GM23338 (cell line): ENCODE data around the gene NR5A2. TPM values are rescaled to one million over a fixed set of nuclear protein-coding genes. Genes with fewer than 3 reads are reported as not detected.

ENCODE experiments used
- ATAC-seq: fragments of 200-7000 bp; cut with Tn5 transposase; 3 replicates; pipeline ENCODE4 v1.9.1; 2020
- DNase-seq: peaks from one replicate; pipeline ENCODE4 v3.0.0-alpha.2; 2015; ENCODE audit warnings: low spot score
- H2AFZ ChIP-seq: fragments of 200-600 bp; sonication (generic); 2 replicates; pipeline ENCODE4 v1.8.0; 2016; ENCODE audit warnings: antibody characterized with exemption, mild to moderate bottlenecking, moderate library complexity
- H3F3A ChIP-seq: fragments of 200-600 bp; sonication (generic); replicated peaks from 2 replicates; pipeline ENCODE4 v1.8.0; 2017; ENCODE audit warnings: antibody characterized with exemption, mixed run types, low read depth
- H3K27ac ChIP-seq: fragments of 200-600 bp; sonication (generic); 2 replicates; pipeline ENCODE4 v1.6.1; 2016; ENCODE audit warnings: low read depth
- H3K27me3 ChIP-seq: fragments of 200-600 bp; sonication (generic); 2 replicates; pipeline ENCODE4 v1.8.0; 2016; ENCODE audit warnings: mild to moderate bottlenecking, mixed run types, moderate library complexity; ENCODE audit not compliant: insufficient read depth
- H3K36me3 ChIP-seq: fragments of 200-600 bp; sonication (generic); 2 replicates; pipeline ENCODE4 v1.8.0; 2016; ENCODE audit warnings: mild to moderate bottlenecking; ENCODE audit not compliant: insufficient read depth
- H3K4me1 ChIP-seq: fragments of 200-600 bp; sonication (generic); 2 replicates; pipeline ENCODE4 v1.8.0; 2016; ENCODE audit warnings: mild to moderate bottlenecking, moderate library complexity; ENCODE audit not compliant: insufficient read depth
- H3K4me2 ChIP-seq: fragments of 200-600 bp; sonication (generic); 2 replicates; pipeline ENCODE4 v1.7.1; 2017; ENCODE audit warnings: mixed run types
- H3K4me3 ChIP-seq: fragments of 200-600 bp; sonication (generic); 2 replicates; pipeline ENCODE4 v1.6.1; 2016; ENCODE audit warnings: mixed run types
- H3K79me2 ChIP-seq: fragments of 200-600 bp; sonication (generic); replicated peaks from 2 replicates; pipeline ENCODE4 v1.8.0; 2017; ENCODE audit warnings: mild to moderate bottlenecking; ENCODE audit not compliant: insufficient read depth
- H3K9me2 ChIP-seq: fragments of 200-600 bp; sonication (generic); 2 replicates; pipeline ENCODE4 v1.8.0; 2017; ENCODE audit not compliant: insufficient read depth
- H4K20me1 ChIP-seq: fragments of 200-600 bp; sonication (generic); replicated peaks from 2 replicates; pipeline ENCODE4 v1.8.0; 2017; ENCODE audit warnings: mild to moderate bottlenecking; ENCODE audit not compliant: insufficient read depth
- H3K27ac Mint-ChIP-seq: 2 replicates; pipeline ENCODE4 v1.8.0; 2020; ENCODE audit warnings: inconsistent platforms, mild to moderate bottlenecking, moderate library complexity, mixed read lengths
- H3K27me3 Mint-ChIP-seq: 3 replicates; pipeline ENCODE4 v1.8.0; 2022; ENCODE audit warnings: low read depth, mild to moderate bottlenecking, moderate library complexity, mixed read lengths, inconsistent platforms; ENCODE audit not compliant: insufficient read depth, poor library complexity
- H3K36me3 Mint-ChIP-seq: 3 replicates; pipeline ENCODE4 v1.8.0; 2021; ENCODE audit warnings: low read depth, mild to moderate bottlenecking, inconsistent platforms, moderate library complexity, mixed read lengths
- H3K4me1 Mint-ChIP-seq: 3 replicates; pipeline ENCODE4 v1.8.0; 2020; ENCODE audit warnings: mild to moderate bottlenecking, inconsistent platforms, mixed read lengths
- H3K4me3 Mint-ChIP-seq: 3 replicates; pipeline ENCODE4 v1.8.0; 2021; ENCODE audit warnings: moderate library complexity, mild to moderate bottlenecking, inconsistent platforms, mixed read lengths
- H3K9me3 Mint-ChIP-seq: 3 replicates; pipeline ENCODE4 v1.8.0; 2020; ENCODE audit warnings: moderate library complexity, mild to moderate bottlenecking, inconsistent platforms, mixed read lengths
- NANOG ChIP-seq: IDR thresholded peaks from 2 replicates; pipeline ENCODE4 v1.6.1; 2016; ENCODE audit warnings: antibody characterized with exemption, borderline replicate concordance
- POLR2AphosphoS5 ChIP-seq: IDR thresholded peaks from 2 replicates; pipeline ENCODE4 v1.6.1; 2016; ENCODE audit warnings: antibody characterized with exemption, low read depth
- ZNF462 ChIP-seq: fragments of 250-450 bp; sonication (Bioruptor Pico); IDR thresholded peaks from 2 replicates; pipeline ENCODE4 v1.5.0; 2020; ENCODE audit warnings: mild to moderate bottlenecking, moderate library complexity
- polyA plus RNA-seq: library from polyadenylated mRNA; unstranded; fragments of >200 nt; fragmentation: Nextera tagmentation; extraction: Ambion mirVana; gene quantifications from 2 replicates; pipeline ENCODE4 v1.2.1, GENCODE V29; 2016
- total RNA-seq: library from RNA; depleted of rRNA; stranded (reverse); fragments of >200 nt; shearing (Covaris generic); gene quantifications from 2 replicates; pipeline ENCODE4 v1.2.3, GENCODE V29; 2014

NR5A2 gene
- total and polyA plus RNA-seq, 2 experiments from 2014 or later: 4.4 to 13.1 TPM

- Mint-ChIP-seq H3K4me3 (no peak overlapping the region; the same call in 2 of the 3 replicates), H3K9me3 (no peaks in the 10 kb centered on the region; the same call in 2 of the 3 replicates), H3K4me1 (peaks cover 32% of the 10 kb centered on the region), H3K27ac (no peak overlapping the region), H3K36me3 (no peaks in the 10 kb centered on the region; the same call in 2 of the 3 replicates), H3K27me3 (peaks cover 42% of the 10 kb centered on the region)
- Histone ChIP-seq H3K79me2 (peaks cover 13% of the 10 kb centered on the region; the same call in 1 of the 2 replicates), H3F3A (peaks cover 29% of the 10 kb centered on the region), H3K4me2 (peak overlapping the region; percentile 90), H3K4me1 (peaks cover 37% of the 10 kb centered on the region), H3K27me3 (peaks cover 85% of the 10 kb centered on the region), H4K20me1 (no peaks in the 10 kb centered on the region), H2AFZ (peak overlapping the region; percentile 96), H3K4me3 (peak overlapping the region; percentile 93), H3K9me2 (no peaks in the 10 kb centered on the region), H3K36me3 (no peaks in the 10 kb centered on the region), H3K27ac (peak overlapping the region; percentile 93; the same call in 1 of the 2 replicates)
- TF ChIP-seq POLR2AphosphoS5 (peak; percentile 44), ZNF462 (CRISPR knock-in tag) (no peak), NANOG (peak; percentile 34; the same call in 1 of the 2 replicates)
- DNase-seq (peak; percentile 96), ATAC-seq (peak; percentile 49)
Observed at GRCh38 chr1:200038325-200038980, 10.9 kb downstream of the NR5A2 start.
